GM23338 (cell line): ENCODE results near the gene CELF2.

ENCODE experiments used
- CREB1 ChIP-seq: fragments of 250-450 bp; sonication (Bioruptor Pico); IDR thresholded peaks from 2 replicates; pipeline ENCODE4 v1.5.0; 2020; ENCODE audit warnings: low read depth, mild to moderate bottlenecking, moderate library complexity
- EZH2 ChIP-seq: fragments of 200-600 bp; sonication (generic); IDR thresholded peaks from one replicate; pipeline ENCODE4 v1.8.0; 2017; ENCODE audit warnings: antibody characterized with exemption, mild to moderate bottlenecking, low read depth; ENCODE audit not compliant: unreplicated experiment
- EZH2phosphoT487 ChIP-seq: fragments of 200-600 bp; sonication (generic); IDR thresholded peaks from one replicate; pipeline ENCODE4 v1.8.1; 2018; ENCODE audit warnings: antibody characterized with exemption; ENCODE audit not compliant: unreplicated experiment
- JUNB ChIP-seq: IDR thresholded peaks from one replicate; pipeline ENCODE4 v1.6.1; 2016; ENCODE audit warnings: antibody characterized with exemption; ENCODE audit not compliant: unreplicated experiment
- NANOG ChIP-seq: IDR thresholded peaks from 2 replicates; pipeline ENCODE4 v1.6.1; 2016; ENCODE audit warnings: antibody characterized with exemption, borderline replicate concordance
- POLR2AphosphoS5 ChIP-seq: IDR thresholded peaks from 2 replicates; pipeline ENCODE4 v1.6.1; 2016; ENCODE audit warnings: antibody characterized with exemption, low read depth
- STAT1 ChIP-seq: IDR thresholded peaks from one replicate; pipeline ENCODE4 v1.6.1; 2016; ENCODE audit warnings: antibody characterized with exemption; ENCODE audit not compliant: unreplicated experiment
- TF ChIP-seq, protein P1 (sequence below), 2 experiments: fragments of 200-600 bp in 1 of 2; sonication (generic) in 1 of 2; conservative IDR thresholded peaks; 2 replicates each; pipeline versions ENCODE4 v1.5.1 to v1.6.1; 2016 to 2017; ENCODE audit warnings: antibody characterized with exemption in 2 of 2, low read depth in 2 of 2, mild to moderate bottlenecking in 2 of 2, moderate library complexity in 1 of 2
- TF ChIP-seq, protein P2 (sequence below): IDR thresholded peaks from one replicate; pipeline ENCODE4 v1.6.1; 2018; ENCODE audit warnings: antibody characterized with exemption; ENCODE audit not compliant: unreplicated experiment

- TF ChIP-seq, protein P1, sequence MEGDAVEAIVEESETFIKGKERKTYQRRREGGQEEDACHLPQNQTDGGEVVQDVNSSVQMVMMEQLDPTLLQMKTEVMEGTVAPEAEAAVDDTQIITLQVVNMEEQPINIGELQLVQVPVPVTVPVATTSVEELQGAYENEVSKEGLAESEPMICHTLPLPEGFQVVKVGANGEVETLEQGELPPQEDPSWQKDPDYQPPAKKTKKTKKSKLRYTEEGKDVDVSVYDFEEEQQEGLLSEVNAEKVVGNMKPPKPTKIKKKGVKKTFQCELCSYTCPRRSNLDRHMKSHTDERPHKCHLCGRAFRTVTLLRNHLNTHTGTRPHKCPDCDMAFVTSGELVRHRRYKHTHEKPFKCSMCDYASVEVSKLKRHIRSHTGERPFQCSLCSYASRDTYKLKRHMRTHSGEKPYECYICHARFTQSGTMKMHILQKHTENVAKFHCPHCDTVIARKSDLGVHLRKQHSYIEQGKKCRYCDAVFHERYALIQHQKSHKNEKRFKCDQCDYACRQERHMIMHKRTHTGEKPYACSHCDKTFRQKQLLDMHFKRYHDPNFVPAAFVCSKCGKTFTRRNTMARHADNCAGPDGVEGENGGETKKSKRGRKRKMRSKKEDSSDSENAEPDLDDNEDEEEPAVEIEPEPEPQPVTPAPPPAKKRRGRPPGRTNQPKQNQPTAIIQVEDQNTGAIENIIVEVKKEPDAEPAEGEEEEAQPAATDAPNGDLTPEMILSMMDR (conservative IDR thresholded peaks at IDR 0.05; ENCODE audit: low read depth in 2 of 2), result no peak
- TF ChIP-seq EZH2, result no peak
- TF ChIP-seq POLR2AphosphoS5, result no peak
- TF ChIP-seq EZH2phosphoT487, result no peak
- no peak for TF ChIP-seq NANOG
- no peak for TF ChIP-seq CREB1 (CRISPR knock-in tag)
- TF ChIP-seq JUNB, result no peak
- TF ChIP-seq, protein P2, sequence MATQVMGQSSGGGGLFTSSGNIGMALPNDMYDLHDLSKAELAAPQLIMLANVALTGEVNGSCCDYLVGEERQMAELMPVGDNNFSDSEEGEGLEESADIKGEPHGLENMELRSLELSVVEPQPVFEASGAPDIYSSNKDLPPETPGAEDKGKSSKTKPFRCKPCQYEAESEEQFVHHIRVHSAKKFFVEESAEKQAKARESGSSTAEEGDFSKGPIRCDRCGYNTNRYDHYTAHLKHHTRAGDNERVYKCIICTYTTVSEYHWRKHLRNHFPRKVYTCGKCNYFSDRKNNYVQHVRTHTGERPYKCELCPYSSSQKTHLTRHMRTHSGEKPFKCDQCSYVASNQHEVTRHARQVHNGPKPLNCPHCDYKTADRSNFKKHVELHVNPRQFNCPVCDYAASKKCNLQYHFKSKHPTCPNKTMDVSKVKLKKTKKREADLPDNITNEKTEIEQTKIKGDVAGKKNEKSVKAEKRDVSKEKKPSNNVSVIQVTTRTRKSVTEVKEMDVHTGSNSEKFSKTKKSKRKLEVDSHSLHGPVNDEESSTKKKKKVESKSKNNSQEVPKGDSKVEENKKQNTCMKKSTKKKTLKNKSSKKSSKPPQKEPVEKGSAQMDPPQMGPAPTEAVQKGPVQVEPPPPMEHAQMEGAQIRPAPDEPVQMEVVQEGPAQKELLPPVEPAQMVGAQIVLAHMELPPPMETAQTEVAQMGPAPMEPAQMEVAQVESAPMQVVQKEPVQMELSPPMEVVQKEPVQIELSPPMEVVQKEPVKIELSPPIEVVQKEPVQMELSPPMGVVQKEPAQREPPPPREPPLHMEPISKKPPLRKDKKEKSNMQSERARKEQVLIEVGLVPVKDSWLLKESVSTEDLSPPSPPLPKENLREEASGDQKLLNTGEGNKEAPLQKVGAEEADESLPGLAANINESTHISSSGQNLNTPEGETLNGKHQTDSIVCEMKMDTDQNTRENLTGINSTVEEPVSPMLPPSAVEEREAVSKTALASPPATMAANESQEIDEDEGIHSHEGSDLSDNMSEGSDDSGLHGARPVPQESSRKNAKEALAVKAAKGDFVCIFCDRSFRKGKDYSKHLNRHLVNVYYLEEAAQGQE, result no peak
- no peak for TF ChIP-seq STAT1
These were observed 140.4 kb downstream of the CELF2 start for GRCh38 chr10:11158080-11158479.
